MCF 10A (cell line): ENCODE data around the gene TRAPPC5. TPM values are rescaled to one million over a fixed set of nuclear protein-coding genes. Genes with fewer than 3 reads are reported as not detected.

Experiments
- BruUV-seq: library from RNA; stranded (reverse); fragments of 400-500 nt; replicated peaks from 2 replicates; lab custom pipeline; 2021; lab: Mats Ljungman, UMichigan
- CTCF ChIA-PET: fragments of 300-600 bp; sonication (Branson Sonifier 250); formaldehyde crosslinking; extraction: SDS; loops from one replicate; lab custom pipeline; 2021; ENCODE audit warnings: antibody characterized with exemption, inconsistent platforms; lab: Yijun Ruan, JAX
- POLR2A ChIA-PET: fragments of 300-600, 350-650 bp; sonication (Branson Sonifier 250); formaldehyde crosslinking; extraction: SDS; loops from one replicate; lab custom pipeline; 2020; ENCODE audit warnings: antibody characterized with exemption, inconsistent platforms; lab: Yijun Ruan, JAX
- DNase-seq: peaks from one replicate; pipeline ENCODE4 v3.0.0-alpha.2; 2018; ENCODE audit not compliant: unreplicated experiment
- H3K27ac Mint-ChIP-seq: one replicate; pipeline ENCODE4 v1.8.0; 2022; ENCODE audit warnings: mild to moderate bottlenecking, low read depth, mixed read lengths; ENCODE audit not compliant: unreplicated experiment
- H3K27me3 Mint-ChIP-seq: one replicate; pipeline ENCODE4 v1.8.0; 2022; ENCODE audit warnings: mixed read lengths; ENCODE audit not compliant: insufficient read depth, unreplicated experiment
- H3K36me3 Mint-ChIP-seq: one replicate; pipeline ENCODE4 v1.8.0; 2022; ENCODE audit warnings: mild to moderate bottlenecking, moderate library complexity, mixed read lengths; ENCODE audit not compliant: insufficient read depth, unreplicated experiment
- H3K4me1 Mint-ChIP-seq: one replicate; pipeline ENCODE4 v1.8.0; 2022; ENCODE audit warnings: mixed read lengths; ENCODE audit not compliant: insufficient read depth, unreplicated experiment
- H3K4me3 Mint-ChIP-seq: one replicate; pipeline ENCODE4 v1.8.0; 2022; ENCODE audit warnings: mild to moderate bottlenecking, moderate library complexity, mixed read lengths; ENCODE audit not compliant: unreplicated experiment
- H3K9me3 Mint-ChIP-seq: one replicate; pipeline ENCODE4 v1.8.0; 2022; ENCODE audit warnings: mixed read lengths; ENCODE audit not compliant: unreplicated experiment
- intact Hi-C: fragments of 100-400 bp; cut with micrococcal nuclease; formaldehyde crosslinking; loops from 2 replicates; pipeline ENCODE4 v1.14.1; 2022
- total RNA-seq: library from RNA; stranded (reverse); gene quantifications from 2 replicates; pipeline ENCODE4 v1.2.3, GENCODE V29; 2022
- TF ChIP-seq, protein P1 (sequence below): fragments of 200-600 bp; IDR thresholded peaks from one replicate; pipeline ENCODE4 v1.8.0; 2022; ENCODE audit warnings: antibody characterized with exemption, mild to moderate bottlenecking; ENCODE audit not compliant: unreplicated experiment

Gene TRAPPC5
- total RNA-seq, 1 experiment from 2014 or later, result 123 TPM

DNA sequence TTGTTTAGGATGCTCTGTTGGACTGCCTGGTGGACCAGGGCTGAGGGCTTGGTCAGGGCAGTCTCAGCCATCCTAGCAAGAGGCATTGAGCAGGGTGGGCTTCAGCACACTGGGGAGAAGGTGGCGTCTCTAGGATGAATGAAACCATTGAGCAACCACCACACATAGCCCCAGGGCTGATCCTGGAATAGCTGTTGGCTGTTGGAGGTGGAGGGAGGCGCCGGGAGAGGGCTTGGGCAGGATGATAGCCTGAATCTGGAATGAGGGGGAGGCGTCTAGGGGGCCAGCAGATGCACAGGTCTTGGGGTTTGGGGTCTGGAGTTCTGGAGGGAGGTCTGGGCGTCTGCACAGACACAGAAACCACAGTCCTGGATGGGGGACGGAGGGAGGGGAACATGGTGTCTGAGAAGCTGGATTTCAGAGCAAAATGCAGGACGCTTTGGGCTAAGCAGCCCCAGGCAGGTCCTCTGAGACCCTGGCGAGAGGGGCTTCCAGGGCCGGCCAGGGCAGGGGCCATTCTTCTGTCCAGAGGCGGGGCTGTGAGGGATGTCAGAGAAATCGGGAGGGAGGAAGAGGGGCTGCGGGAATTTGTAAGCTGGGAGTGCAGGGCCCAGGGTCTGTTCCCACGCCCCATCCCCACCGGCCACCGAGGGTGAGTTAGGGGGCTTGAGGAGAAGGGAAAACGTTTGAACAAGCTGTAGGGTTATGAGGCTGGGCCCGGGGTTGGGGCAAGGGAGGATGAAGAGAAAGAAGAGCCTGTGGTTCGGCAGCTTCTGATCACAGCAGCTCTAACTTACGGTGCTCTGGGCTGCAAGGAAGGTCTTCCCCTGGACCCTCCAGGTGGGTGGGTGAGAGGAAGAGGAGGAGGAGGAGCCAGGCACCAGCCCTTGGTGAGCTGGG is 5.2 kb downstream of the TRAPPC5 start:
- H3K36me3 Mint-ChIP-seq, result peaks cover 31% of the 10 kb centered on the region
- H3K27ac Mint-ChIP-seq, result no peak overlapping the region
- TF ChIP-seq, protein P1, sequence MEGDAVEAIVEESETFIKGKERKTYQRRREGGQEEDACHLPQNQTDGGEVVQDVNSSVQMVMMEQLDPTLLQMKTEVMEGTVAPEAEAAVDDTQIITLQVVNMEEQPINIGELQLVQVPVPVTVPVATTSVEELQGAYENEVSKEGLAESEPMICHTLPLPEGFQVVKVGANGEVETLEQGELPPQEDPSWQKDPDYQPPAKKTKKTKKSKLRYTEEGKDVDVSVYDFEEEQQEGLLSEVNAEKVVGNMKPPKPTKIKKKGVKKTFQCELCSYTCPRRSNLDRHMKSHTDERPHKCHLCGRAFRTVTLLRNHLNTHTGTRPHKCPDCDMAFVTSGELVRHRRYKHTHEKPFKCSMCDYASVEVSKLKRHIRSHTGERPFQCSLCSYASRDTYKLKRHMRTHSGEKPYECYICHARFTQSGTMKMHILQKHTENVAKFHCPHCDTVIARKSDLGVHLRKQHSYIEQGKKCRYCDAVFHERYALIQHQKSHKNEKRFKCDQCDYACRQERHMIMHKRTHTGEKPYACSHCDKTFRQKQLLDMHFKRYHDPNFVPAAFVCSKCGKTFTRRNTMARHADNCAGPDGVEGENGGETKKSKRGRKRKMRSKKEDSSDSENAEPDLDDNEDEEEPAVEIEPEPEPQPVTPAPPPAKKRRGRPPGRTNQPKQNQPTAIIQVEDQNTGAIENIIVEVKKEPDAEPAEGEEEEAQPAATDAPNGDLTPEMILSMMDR, result no peak
- H3K4me3 Mint-ChIP-seq, result no peak overlapping the region
- DNase-seq, result no peak
- intact Hi-C loops, result no loop called here
- CTCF ChIA-PET, result interaction anchor here (0.5 to 1.0 kb wide), 4 partner anchors 114 to 1435 kb away, joined by 3 to 5 read pairs (median 3); no protein-coding TSS in a partner anchor
- no peaks in the 10 kb centered on the region for H3K27me3 Mint-ChIP-seq
- H3K4me1 Mint-ChIP-seq, result peaks cover 8% of the 10 kb centered on the region
- H3K9me3 Mint-ChIP-seq, result no peaks in the 10 kb centered on the region
- POLR2A ChIA-PET, result interaction anchor here (0.6 to 1.6 kb wide), 5 partner anchors 15 to 115 kb away, joined by 3 to 6 read pairs (median 5); partner anchors contain the start of gene CLEC4M
- no TSS peak for BruUV-seq

DNA sequence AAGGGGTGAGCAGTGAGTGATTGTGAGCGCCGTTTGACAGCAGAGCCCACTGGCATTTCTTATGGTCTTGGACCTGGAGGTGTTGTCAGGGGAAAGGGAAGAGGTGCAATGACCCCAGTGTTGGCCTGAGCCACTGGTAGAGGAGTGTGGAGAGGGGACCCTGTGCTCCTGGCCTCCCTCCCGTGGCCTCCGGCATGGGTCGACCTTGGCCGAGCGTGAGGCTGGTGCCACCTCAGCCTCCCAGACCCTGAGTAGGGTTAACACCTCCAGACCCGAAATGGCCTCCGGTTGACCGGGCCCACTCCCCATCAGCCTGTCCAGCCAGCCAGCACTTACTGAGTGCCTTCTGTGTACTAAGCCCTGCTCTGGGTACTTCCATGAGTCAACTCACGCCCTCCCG is 6.5 kb downstream of the TRAPPC5 start:
- H3K4me1 Mint-ChIP-seq, result peaks cover 8% of the 10 kb centered on the region
- no peak for DNase-seq
- H3K9me3 Mint-ChIP-seq, result no peaks in the 10 kb centered on the region
- H3K27ac Mint-ChIP-seq, result no peak overlapping the region
- H3K4me3 Mint-ChIP-seq, result no peak overlapping the region
- H3K27me3 Mint-ChIP-seq, result no peaks in the 10 kb centered on the region
- TF ChIP-seq, protein P1, result no peak
- CTCF ChIA-PET, result no interaction called here
- POLR2A ChIA-PET, result no interaction called here
- intact Hi-C loops, result no loop called here
- no TSS peak for BruUV-seq
- peaks cover 25% of the 10 kb centered on the region for H3K36me3 Mint-ChIP-seq

DNA sequence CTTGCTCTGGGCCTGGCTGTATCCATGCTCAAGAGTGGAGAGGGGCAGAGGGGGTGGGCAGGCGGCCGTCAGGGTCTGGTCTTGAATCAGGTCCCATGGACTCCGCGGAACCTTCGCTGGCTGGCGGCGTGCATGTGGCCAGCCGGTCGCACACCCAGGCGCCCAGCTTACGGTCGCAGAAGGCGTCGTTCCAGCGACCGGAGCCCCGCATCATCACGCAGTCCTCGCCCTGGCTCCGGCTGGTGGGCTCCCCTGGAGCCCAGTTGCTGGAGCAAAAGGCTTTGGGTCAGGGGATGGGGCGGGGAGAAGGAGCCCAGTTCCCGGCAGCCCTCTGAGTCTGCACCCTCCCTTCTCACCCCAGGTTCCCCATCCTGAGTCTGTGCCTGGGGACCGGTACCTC is 8.5 kb downstream of the TRAPPC5 start:
- no peak overlapping the region for H3K27ac Mint-ChIP-seq
- no peaks in the 10 kb centered on the region for H3K9me3 Mint-ChIP-seq
- TF ChIP-seq, protein P1, result no peak
- CTCF ChIA-PET, result interaction anchor here (1.6 kb wide), 1 partner anchor 8 kb away, joined by 4 read pairs; the partner anchor contains the start of gene TRAPPC5
- H3K4me3 Mint-ChIP-seq, result no peak overlapping the region
- peaks cover 8% of the 10 kb centered on the region for H3K4me1 Mint-ChIP-seq
- intact Hi-C loops, result no loop called here
- no TSS peak for BruUV-seq
- POLR2A ChIA-PET, result no interaction called here
- H3K36me3 Mint-ChIP-seq, result peaks cover 8% of the 10 kb centered on the region
- no peak for DNase-seq
- no peaks in the 10 kb centered on the region for H3K27me3 Mint-ChIP-seq

DNA sequence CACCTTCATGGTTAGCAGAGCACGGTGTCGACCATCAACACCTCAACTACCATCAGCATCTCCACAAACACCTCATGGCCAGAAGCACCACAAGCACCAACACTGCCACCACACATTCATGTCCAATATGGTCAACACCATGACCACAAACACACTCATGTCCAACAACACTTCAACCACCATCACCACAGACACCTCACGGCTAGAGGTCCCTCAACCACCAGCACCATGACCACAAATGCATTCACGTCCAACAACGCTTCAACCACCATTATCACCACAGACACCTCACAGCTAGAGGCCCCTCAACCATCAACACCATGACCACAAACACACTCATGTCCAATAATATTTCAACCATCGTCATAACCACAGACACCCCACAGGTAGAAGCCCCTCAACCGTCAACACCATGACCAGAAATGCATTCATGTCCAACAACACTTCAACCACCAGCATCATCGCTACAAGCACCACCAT is 10.2 kb downstream of the TRAPPC5 start:
- no peaks in the 10 kb centered on the region for H3K9me3 Mint-ChIP-seq
- H3K27me3 Mint-ChIP-seq, result no peaks in the 10 kb centered on the region
- no peak overlapping the region for H3K27ac Mint-ChIP-seq
- H3K4me3 Mint-ChIP-seq, result no peak overlapping the region
- BruUV-seq, result no TSS peak
- no peaks in the 10 kb centered on the region for H3K4me1 Mint-ChIP-seq
- DNase-seq, result no peak
- ChIA-PET CTCF (no interaction called here), POLR2A (no interaction called here)
- TF ChIP-seq, protein P1, result no peak
- no peaks in the 10 kb centered on the region for H3K36me3 Mint-ChIP-seq
- intact Hi-C loops, result no loop called here
